ENCODE results near the gene LIPH.

- TF ChIP-seq CTCF (IDR thresholded peaks at IDR 0.05) (no peak), ZFX (IDR thresholded peaks at IDR 0.05; ENCODE audit: borderline replicate concordance) (no peak)
Observed at GRCh38 chr3:185560676-185561075, 8.3 kb upstream of the LIPH start.
